NCI-H446 treated with DMSO at 0.1 percent for 48 hours (cell line): Measurements from ENCODE around the gene CCDC154.
"Not testable (repeated sequence)": the region's sequence is repeated elsewhere in the genome, so short reads cannot be mapped to it uniquely, and the experiment has no call there.

Source experiments
- DNase-seq: peaks from one replicate; lab custom pipeline; 2025; lab: John Stamatoyannopoulos, UW

CCDC154 gene

GRCh38 chr16:1443980-1444729 lies at the start of gene CCDC154:
CCDC154 (minus strand) TSS chr16:1444556; CDS start chr16:1444322, 234 bp downstream.
- DNase-seq = no peak

- no peak for DNase-seq
Measured at GRCh38 chr16:1493746-1494094, 49.4 kb upstream of the CCDC154 start.

GRCh38 chr16:1492923-1493745 lies 48.8 kb upstream of the CCDC154 start, which contains the start of gene TELO2:
TELO2 (plus strand) TSS chr16:1493360; CDS start chr16:1494282, 922 bp downstream.
- DNase-seq = peak; percentile 36

- DNase-seq = no peak
Measured at GRCh38 chr16:1492082-1492922, 47.9 kb upstream of the CCDC154 start.

- no peak for DNase-seq
Measured at GRCh38 chr16:1491327-1491726, 47.0 kb upstream of the CCDC154 start.

GRCh38 chr16:1489077-1489476 lies 44.7 kb upstream of the CCDC154 start:
- no peak for DNase-seq

- no peak for DNase-seq
Measured at GRCh38 chr16:1488619-1489018, 44.3 kb upstream of the CCDC154 start, which contains the start of gene PTX4. PTX4 (minus strand) TSS chr16:1488944; CDS start chr16:1488909, 35 bp downstream.

GRCh38 chr16:1488054-1488601 lies 43.8 kb upstream of the CCDC154 start:
- no peak for DNase-seq

GRCh38 chr16:1487395-1488053 lies 43.2 kb upstream of the CCDC154 start:
- DNase-seq = no peak

GRCh38 chr16:1486551-1487390 lies 42.4 kb upstream of the CCDC154 start:
- no peak for DNase-seq

GRCh38 chr16:1485847-1486496 lies 41.6 kb upstream of the CCDC154 start:
- no peak for DNase-seq

GRCh38 chr16:1481906-1482835 lies 37.8 kb upstream of the CCDC154 start:
- DNase-seq = no peak

- not testable (repeated sequence) for DNase-seq
Measured at GRCh38 chr16:1478937-1479336, 34.6 kb upstream of the CCDC154 start.

GRCh38 chr16:1477033-1477432 lies 32.7 kb upstream of the CCDC154 start:
- DNase-seq = no peak

- DNase-seq = no peak
Measured at GRCh38 chr16:1475552-1476114, 31.3 kb upstream of the CCDC154 start.

- peak; percentile 52 for DNase-seq
Measured at GRCh38 chr16:1474796-1475551, 30.6 kb upstream of the CCDC154 start, which contains the start of gene CLCN7. CLCN7 (minus strand) TSS chr16:1475028; CDS start chr16:1474974, 54 bp downstream.

- no peak for DNase-seq
Measured at GRCh38 chr16:1474082-1474795, 29.9 kb upstream of the CCDC154 start.
